GM18867 (cell line): ENCODE results near the gene IQGAP1.
"Not testable (repeated sequence)": the region's sequence is repeated elsewhere in the genome, so short reads cannot be mapped to it uniquely, and the experiment has no call there.

Experiments used
- ATAC-seq: cut with Tn5 transposase; IDR thresholded peaks from one replicate; pipeline ENCODE4 v1.9.1; 2021; ENCODE audit warnings: mild to moderate bottlenecking, moderate library complexity; ENCODE audit not compliant: unreplicated experiment

The IQGAP1 gene

DNA sequence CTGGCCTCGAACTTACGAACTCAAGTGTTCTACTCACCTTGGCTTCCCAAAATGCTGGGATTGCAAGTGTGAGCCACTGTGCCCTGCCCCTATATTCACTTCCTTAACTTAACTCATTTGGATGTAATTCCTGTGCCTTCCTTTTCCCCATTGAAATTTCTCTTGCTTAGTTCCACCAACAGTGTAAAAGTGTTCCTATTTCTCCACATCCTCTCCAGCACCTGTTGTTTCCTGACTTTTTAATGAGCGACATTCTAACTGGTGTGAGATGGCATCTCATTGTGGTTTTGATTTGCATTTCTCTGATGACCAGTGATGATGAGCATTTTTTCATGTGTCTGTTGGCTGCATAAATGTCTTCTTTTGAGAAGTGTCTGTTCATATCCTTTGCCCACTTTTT lies 21.5 kb downstream of the IQGAP1 start:
- not testable (repeated sequence) for ATAC-seq

- ATAC-seq: not testable (repeated sequence)
Observed at GRCh38 chr15:90410316-90410715, 22.3 kb downstream of the IQGAP1 start.

DNA sequence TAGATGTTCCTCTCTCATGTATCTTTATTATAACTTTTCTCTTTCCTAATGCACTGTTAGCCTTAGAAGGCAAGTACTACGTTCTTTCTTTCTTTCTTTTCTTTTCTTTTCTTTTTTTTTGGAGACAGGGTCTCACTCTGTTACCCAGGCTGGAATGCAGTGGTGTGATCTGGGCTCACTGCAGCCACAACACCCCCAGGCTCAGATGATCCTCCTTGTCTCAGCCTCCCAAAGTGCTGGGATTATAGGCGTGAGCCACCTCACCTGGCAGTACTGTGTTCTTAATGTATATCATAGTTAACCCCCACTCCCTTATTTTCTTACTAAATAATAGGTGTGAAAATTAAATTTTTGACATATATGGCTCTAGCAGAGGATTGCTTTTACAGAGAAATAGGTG lies 23.1 kb downstream of the IQGAP1 start:
- no peak for ATAC-seq

- ATAC-seq: peak; percentile 78
Observed at GRCh38 chr15:90412356-90413194, 24.5 kb downstream of the IQGAP1 start.

DNA sequence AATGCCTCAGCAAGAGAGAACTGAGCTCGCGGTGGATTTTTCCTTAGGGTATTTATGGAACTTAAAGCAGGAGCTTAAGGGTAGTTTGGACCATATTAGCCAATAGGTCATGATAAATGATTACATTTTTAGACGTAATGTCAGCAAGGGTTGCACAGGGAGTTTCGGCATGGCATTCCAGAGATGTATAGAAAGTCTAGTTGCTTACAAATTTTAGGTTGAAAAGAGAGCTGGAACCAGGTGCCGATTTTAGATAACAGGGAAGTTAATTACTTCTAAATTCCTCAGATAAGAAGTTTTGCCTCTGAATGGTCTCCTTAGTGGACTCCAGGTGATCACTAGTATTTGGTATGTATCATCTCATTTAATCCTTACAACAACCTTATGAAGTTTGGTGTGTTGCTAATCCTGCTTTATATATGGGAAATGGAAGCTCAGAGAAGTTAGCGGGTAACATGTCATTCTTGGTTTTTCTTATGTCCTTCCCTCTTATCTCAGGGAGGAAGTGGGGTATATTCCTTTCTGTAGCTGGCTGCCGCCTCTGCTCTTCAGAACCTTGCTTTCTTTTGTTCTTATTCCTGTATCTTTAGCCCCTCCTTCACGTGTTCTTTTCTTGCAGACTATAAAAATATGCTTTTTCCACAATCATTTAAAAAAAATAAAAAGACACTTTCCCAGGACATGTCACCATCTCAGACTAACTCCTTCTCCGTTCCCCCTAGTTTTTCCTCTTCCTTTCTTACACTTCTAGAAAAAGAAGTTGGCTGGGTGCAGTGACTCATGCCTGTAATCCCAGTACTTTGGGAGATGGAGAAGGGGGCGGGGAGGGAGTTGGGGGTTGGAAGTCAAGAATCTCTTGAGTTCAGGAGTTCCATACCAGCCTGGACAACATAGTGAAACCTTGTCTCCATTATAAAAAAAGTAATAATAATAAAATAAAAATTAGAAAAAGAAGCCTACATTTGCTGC lies 25.7 kb downstream of the IQGAP1 start:
- no peak for ATAC-seq

DNA sequence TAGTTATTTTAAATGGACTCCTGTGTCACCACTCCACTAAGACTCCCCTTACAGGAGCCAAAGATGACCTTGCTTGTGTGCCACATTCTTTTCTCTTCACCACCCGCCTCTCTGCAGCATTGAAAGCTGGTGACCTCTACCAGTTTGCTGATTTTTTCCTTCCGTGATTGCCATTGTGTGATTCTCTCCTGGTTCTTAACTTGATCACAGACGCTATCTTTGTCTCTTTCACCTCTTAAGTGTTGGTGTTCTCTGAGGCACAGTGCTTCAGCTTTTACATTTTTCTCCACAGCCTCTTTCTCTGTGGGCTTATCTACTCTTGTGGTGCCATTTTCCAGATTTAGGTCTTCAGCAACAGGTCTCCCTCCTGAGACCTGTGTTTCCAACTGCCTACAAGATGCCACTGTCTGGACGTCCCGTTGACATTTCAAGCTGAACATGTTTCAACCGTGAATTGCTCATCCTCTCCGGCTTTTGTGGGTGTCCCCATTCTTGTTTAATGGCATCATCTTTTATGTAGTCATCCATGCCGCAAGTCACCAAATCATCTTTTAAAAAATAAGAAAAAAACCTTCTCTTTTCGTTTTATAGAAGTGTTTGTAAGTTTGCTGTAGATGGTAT lies 26.5 kb downstream of the IQGAP1 start:
- no peak for ATAC-seq

DNA sequence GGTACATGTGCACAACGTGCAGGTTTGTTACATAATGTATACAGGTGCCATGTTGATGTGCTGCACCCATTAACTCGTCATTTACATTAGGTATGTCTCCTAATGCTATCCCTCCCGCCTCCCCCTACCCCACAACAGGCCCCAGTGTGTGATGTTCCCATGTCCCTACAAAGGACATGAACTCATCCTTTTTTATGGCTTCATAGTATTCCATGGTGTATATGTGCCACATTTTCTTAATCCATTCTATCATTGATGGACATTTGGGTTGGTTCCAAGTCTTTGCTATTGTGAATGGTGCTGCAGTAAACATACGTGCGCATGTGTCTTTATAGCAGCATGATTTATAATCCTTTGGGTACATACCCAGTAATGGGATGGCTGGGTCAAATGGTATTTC lies 28.0 kb downstream of the IQGAP1 start:
- not testable (repeated sequence) for ATAC-seq

DNA sequence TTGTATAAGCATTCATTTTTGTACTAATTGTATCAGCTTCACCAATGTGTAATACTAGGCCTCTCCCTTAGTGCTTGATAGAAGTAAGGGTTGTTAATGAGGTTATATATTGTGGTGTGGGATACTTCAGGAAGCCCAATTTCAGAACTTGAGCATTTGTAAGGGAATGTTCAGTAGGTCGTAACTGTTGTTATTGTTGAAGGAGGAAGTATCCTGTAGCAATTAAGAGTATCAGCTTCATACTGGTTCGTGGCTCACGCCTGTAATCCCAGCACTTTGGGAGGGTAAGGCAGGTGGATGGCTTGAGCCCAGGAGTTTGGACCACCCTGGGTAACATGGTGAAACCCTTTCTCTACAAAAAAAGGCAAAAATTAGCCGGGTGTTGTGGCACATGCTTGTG lies 30.6 kb downstream of the IQGAP1 start:
- ATAC-seq: no peak

DNA sequence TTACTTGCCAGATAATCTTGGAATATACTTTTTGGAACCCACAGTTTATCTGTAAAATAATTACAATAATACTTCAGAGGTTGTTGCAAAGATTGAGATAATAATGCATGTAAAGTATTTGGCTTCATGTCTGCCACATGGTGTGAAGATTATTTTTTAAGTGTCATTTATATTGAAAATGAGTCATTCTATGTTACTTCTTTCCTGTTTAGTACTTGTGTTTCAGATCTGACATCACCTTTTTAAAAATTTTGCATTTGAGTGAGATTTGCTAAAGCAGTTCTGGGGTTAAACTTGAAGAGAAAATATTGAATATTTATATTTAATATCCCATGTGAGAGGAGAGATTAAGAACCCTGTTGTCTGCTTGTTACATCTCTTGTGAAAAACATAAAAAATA lies 31.2 kb downstream of the IQGAP1 start:
- no peak for ATAC-seq

DNA sequence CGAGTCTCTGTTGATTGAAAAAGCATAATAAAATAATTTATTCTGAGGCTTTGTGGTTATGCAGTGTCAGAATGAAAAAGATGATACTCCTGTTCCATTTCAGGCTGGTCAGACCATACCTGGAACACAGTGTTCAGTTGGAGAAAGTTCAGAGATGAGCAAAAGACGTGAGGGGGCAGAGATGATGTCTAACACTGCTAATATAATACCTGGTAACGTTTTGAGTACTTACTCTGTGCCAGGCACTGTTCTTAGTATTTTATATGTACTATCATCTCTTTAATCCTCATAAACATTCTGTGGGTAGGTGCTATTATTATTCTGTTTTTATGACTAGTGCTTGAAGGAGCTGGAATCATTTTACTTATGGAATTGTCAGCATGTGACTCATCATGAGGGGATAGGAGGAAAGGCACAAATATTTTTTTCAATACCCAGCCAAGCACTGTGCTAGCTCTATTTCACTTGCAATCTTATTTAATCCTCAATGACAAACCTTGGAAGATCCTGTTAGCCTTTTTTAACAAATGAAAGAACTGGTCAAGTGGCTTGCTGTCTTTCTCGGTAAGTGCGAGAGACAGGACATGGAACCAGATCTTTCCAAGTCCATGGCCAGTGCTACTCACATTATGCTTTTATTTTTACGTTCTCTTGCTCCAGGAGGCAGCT lies 31.8 kb downstream of the IQGAP1 start:
- ATAC-seq: peak; percentile 43

GRCh38 chr15:90420451-90420850 lies 32.4 kb downstream of the IQGAP1 start:
- no peak for ATAC-seq

- no peak for ATAC-seq
Observed at GRCh38 chr15:90421527-90421926, 33.5 kb downstream of the IQGAP1 start.

GRCh38 chr15:90422043-90422442 lies 34.0 kb downstream of the IQGAP1 start:
- no peak for ATAC-seq

DNA sequence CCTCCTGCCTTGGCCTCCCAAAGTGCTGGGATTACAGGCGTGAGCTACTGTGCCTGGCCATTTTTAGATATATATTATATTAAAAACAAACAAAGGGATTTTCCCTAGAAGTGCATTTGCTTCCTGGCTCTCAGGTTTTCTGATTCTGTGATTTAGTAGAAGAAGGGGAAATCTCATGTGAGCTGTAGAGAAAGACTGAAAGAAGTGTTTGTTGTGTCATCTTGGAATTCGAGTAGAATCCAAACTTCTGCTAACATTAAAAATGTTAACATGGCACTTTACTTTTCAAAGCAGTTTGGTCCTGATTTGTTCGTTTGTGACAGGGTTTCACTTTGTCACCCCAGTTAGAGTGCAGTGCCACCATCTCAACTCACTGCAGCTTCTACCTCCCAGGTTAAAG lies 34.9 kb downstream of the IQGAP1 start:
- ATAC-seq: no peak

- no peak for ATAC-seq
Observed at GRCh38 chr15:90423801-90424319, 35.8 kb downstream of the IQGAP1 start.

DNA sequence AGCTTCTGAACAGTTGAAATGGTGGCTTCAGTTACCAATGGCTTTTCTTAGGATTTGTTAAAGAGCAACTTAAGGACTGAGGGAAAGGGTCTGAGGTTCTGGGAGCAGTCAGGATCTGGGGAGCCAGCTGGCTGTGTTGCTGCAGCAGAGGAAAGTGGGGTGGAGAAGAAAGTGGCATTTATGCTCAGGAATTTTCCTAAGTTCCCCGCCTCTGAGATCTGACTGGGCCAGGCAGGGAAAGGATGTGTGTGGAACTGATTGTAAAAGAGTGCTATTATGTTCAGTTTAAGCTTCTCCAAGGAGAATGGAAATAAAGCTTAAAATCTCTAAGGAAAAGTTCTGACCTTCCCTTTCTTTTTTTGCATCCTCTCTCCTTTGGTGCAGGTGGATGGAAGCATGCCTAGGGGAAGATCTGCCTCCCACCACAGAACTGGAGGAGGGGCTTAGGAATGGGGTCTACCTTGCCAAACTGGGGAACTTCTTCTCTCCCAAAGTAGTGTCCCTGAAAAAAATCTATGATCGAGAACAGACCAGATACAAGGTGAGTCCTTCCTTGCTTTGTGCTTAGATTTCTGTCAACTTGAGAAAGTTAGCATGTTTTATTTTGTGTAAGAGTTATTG lies 37.8 kb downstream of the IQGAP1 start:
- ATAC-seq: no peak

DNA sequence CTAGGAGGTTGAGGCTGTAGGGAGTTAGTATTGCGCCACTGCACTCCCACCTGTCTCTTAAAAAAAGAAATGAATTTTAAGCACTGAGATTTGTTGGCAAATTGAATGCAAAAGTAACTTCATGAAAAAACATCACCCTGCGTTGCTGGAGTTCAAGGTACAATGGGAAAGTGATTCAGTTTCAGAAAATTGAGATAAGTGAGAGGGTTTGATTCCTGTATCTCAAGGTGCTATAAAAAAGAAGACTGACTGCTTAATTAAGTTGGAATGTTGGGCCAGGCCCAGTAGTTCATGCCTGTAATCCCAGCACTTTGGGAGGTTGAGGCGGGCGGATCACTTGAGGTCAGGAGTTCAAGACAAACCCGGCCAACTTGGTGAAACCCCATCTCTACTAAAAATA lies 39.1 kb downstream of the IQGAP1 start:
- no peak for ATAC-seq

GRCh38 chr15:90432253-90432652 lies 44.2 kb downstream of the IQGAP1 start:
- ATAC-seq: no peak

- ATAC-seq: no peak
Observed at GRCh38 chr15:90435652-90436337, 47.8 kb downstream of the IQGAP1 start.

GRCh38 chr15:90436952-90437351 lies 48.9 kb downstream of the IQGAP1 start:
- no peak for ATAC-seq
